Measurements from ENCODE around the gene SH3BGR.

DNA sequence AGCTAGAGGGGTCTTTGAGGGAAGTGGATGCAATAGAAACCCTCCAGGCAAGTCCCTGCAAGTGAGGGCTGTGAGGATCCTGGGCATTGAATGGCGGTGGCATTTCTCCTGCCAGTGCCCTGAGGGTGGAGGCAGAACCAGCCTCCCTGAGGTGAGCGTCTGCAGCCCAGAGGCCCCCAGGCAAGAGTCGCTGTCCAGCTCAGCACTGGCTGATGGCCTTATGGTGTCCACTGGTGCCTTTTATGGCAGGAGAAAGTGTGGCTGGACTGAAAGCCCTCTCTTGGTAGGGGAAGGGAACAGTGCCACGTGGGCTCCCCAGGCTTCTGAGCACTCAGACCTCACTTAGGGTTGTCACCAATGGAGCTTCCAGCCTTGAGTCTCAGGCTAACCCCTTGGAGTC is 77.3 kb downstream of the SH3BGR start:
- no peak for TF ChIP-seq RAD21 (IDR thresholded peaks at IDR 0.05; ENCODE audit: low read depth)
- TF ChIP-seq YY1 (IDR thresholded peaks at IDR 0.05; ENCODE audit: low read depth) = no peak
- no peak for TF ChIP-seq NFIC (IDR thresholded peaks at IDR 0.05)
- TF ChIP-seq CREB1 (IDR thresholded peaks at IDR 0.05; ENCODE audit: low read depth) = no peak
- TF ChIP-seq USF1 (IDR thresholded peaks at IDR 0.05) = no peak
